GM18909 (cell line): ENCODE results near the gene ARHGEF40.

Experiments used
- ATAC-seq: cut with Tn5 transposase; IDR thresholded peaks from one replicate; pipeline ENCODE4 v1.9.1; 2021; ENCODE audit warnings: mild to moderate bottlenecking; ENCODE audit not compliant: unreplicated experiment, poor library complexity

ARHGEF40 gene

GRCh38 chr14:21058903-21059302, 11.2 kb upstream of the ARHGEF40 start:
- no peak for ATAC-seq

- no peak for ATAC-seq
These were observed 10.1 kb upstream of the ARHGEF40 start for GRCh38 chr14:21059842-21060613.

GRCh38 chr14:21060614-21061346, 9.3 kb upstream of the ARHGEF40 start:
- no peak for ATAC-seq

- no peak for ATAC-seq
These were observed 8.8 kb upstream of the ARHGEF40 start for GRCh38 chr14:21061347-21061668.

GRCh38 chr14:21063479-21063878, 6.6 kb upstream of the ARHGEF40 start:
- ATAC-seq: no peak

- no peak for ATAC-seq
These were observed 3.1 kb upstream of the ARHGEF40 start for GRCh38 chr14:21066882-21067502.

DNA sequence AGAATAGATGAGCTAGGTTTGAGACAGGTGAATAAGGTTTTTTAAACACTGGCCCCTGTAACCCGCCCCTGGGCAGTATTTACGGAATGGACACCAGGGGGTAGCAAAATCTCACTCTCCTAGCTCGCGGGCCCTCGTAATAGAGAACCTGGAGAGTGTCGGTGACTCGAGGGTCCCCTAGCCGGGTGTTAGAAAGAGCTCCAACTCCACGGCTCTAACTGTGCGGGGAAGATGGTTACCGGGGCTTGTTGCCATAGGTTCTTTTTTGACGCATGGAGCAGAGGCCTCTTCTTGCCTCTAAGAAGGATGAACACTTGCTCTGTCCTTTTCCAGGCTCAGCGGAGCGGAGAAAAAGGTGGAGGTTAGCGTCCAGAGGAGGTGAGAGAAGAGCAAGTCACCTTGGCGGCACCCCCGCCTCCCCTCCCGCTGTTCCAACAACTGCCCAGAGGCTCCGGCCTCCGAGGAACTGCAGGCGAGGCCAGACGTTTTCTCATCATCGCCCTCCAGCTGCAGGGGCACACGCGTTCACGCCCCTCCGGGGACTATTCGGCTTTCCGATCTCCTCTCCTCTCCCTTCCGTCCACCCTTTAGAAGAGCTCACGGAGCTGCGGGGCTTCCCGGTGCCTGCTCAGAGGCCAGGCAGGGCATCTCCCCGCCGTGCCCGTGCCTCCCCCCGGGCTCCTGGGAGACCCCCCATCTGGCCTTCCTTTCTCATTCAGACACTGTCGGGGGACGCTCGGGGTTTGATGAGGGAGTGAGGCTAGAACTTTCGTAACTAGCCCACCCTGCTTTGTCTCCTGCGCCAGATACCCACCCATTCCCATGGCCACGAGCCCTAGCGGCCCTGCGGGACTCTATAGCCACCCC, 1.4 kb upstream of the ARHGEF40 start:
- ATAC-seq: no peak

DNA sequence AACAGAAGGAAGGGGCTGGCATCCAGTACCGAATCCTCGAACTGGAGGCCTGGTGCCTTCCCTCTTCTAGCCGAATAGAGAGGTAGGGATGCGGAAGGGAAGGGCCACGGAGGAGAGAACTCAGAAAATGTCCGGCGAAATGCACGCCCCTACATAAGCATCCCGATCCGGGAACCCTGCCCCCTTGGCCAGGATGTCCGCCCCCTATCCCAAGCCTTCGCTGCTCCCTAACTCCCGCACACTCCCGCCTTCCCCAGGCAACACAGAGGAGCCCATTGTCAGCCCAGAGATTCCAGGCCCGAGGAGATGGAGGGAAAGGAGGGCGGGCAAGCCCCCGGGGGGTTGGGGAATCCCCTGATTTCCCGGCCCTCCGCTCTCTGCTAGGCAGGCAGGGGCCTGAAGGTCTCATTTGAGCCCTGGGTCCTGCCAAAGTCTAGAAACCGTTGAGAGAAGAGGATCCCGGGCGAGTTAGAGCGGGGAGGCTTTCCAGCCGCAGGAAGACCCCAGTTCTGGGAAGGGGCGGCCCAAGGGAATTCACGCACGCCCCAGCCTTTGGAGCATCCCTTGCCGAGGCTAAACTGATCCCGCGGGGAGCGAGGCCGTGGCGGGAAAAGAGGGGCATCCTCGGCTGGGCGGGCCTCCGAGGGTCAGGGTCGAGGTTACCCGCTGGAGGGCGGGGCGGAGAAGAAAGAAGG, 569 bp upstream of the ARHGEF40 start:
- no peak for ATAC-seq

DNA sequence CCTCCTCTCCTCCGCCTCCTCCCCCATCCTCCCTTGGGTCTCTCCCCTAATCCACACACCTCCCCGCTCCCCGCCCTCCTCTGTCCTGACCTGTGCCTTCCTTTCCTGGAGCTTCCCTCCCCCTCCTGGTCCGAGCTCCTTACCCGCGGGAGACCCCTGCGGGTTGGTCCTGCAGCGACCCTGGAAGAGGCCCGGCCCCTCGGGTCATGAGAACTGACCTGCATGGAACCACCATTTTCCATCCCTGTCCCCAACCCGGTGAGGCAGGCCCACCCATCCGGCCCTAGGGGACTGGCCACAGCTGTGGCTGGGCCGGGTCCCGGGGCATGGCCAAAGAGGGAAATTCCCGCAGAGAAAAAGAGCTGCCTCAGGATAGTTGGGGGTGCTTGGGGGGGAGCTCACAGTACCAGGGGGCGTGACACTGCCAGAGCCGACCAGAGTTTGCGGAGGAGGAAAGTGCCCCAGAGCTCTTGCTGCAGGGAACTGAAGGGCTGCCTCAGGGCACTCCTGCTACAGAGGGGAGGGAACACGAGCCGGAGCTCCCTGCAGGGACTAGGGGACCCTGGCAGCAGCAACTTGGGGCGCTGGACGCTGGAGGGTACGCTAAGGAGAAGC, 613 bp downstream of the ARHGEF40 start:
- peak; percentile 3 for ATAC-seq

- peak; percentile 70 for ATAC-seq
These were observed 1.3 kb downstream of the ARHGEF40 start for GRCh38 chr14:21071225-21072030.

- ATAC-seq: no peak
These were observed 1.9 kb downstream of the ARHGEF40 start for GRCh38 chr14:21072031-21072473.

- no peak for ATAC-seq
These were observed 2.8 kb downstream of the ARHGEF40 start for GRCh38 chr14:21072781-21073339.

- ATAC-seq: no peak
These were observed 3.8 kb downstream of the ARHGEF40 start for GRCh38 chr14:21073921-21074320.

DNA sequence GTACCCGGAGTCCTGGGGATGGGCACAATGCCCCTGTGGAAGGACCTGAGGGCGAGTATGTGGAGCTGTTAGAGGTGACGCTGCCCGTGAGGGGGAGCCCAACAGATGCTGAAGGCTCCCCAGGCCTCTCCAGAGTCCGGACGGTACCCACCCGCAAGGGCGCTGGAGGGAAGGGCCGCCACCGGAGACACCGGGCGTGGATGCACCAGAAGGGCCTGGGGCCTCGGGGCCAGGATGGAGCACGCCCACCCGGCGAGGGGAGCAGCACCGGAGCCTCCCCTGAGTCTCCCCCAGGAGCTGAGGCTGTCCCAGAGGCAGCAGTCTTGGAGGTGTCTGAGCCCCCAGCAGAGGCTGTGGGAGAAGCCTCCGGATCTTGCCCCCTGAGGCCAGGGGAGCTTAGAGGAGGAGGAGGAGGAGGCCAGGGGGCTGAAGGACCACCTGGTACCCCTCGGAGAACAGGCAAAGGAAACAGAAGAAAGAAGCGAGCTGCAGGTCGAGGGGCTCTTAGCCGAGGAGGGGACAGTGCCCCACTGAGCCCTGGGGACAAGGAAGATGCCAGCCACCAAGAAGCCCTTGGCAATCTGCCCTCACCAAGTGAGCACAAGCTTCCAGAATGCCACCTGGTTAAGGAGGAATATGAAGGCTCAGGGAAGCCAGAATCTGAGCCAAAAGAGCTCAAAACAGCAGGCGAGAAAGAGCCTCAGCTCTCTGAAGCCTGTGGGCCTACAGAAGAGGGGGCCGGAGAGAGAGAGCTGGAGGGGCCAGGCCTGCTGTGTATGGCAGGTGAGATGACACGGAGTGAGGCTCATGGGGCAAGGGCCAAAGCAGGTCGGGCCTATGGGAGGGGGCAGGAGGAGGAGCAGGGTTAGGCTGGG, 4.5 kb downstream of the ARHGEF40 start:
- ATAC-seq: no peak

DNA sequence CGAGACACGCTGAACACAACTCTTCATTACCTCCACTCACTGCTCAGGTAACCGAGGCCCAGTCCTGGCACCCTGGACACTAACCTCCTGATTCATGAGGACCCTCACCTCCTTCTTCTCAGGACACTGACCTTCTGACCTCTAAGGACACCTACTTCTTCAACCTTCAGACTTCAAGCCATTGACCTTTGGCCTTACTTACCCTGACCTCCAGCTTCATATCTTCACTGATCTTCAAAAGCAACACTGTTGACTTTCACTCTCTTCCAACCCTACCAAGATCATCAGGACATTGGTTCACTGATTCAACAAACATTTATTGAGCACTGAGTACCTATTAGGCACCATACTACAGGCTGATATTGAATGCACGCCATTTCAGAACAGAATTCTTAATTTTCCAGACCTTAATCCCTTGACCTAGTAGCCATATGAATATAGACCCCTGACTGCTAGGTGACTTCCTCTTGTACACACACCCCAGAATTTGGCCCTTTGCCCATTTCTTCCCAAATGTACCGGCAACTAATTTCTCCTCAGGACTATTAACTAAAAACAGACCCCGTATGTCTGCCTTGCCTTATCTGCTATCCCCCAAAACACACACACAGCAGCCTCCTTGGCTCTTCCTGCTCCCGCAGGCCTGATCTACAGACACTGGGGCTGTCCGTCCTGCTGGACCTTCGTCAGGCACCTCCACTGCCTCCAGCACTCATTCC, 5.8 kb downstream of the ARHGEF40 start:
- no peak for ATAC-seq

DNA sequence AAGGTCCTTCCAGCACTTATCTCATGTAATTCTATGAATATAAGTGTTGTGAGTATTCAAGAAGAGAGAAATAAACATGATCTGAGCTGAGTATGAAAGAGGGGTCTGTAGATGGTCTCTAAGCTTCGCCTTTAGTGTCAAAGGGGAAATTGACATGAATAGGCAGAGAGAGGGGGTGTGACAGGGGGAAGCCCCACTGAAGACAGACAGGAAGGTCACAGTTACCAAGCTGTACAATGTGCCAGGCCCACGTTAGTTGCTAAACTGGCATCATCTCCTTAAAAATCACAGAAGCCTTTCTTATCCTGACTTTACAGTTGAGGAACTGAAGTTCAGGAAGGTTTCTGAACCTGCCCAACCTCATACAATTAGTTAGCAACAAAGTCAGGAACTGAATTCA, 7.6 kb downstream of the ARHGEF40 start:
- no peak for ATAC-seq

GRCh38 chr14:21078287-21078686, 8.2 kb downstream of the ARHGEF40 start:
- no peak for ATAC-seq
